ENCODE measurements around the gene GRAMD4.

DNA sequence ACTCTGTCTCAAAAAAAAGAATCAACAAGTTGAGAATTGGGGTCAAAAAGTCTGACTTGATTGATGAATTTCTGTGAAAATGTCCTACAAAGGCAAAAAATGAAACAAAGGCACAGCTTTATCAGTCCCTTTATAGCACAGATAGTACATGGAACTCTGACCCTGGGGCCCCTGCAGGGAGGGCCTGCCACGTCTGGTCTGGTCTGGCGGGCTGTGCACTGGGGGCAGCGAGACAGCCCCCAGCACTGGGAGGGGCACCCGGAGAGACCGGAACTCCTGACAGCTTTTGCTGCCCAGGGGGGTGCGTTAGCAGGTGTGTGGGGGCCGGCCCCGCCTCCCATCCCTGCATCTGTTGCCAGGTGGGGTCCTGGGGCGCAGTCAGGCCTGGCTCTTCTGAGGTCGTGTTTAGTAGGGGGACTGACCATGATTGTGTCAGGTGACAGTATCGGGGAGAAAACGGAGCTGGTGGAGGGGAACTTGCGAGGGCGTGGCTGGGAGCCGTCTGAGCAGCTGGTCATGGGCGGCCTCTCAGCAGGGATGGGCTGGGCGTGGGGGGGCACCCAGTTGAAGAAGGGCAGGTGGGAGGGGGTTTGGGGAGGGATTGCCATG is 51.7 kb downstream of the GRAMD4 start:
- TF ChIP-seq CTCF (conservative IDR thresholded peaks at IDR 0.05; ENCODE audit: low read length) = no peak
- no peak for TF ChIP-seq EZH2phosphoT487 (IDR thresholded peaks at IDR 0.05; ENCODE audit: borderline replicate concordance, low read depth, low read length)
